ENCODE measurements around the gene ZNF792.
"Not testable (repeated sequence)": the region's sequence is repeated elsewhere in the genome, so short reads cannot be mapped to it uniquely, and the experiment has no call there.

ZNF792 gene

DNA sequence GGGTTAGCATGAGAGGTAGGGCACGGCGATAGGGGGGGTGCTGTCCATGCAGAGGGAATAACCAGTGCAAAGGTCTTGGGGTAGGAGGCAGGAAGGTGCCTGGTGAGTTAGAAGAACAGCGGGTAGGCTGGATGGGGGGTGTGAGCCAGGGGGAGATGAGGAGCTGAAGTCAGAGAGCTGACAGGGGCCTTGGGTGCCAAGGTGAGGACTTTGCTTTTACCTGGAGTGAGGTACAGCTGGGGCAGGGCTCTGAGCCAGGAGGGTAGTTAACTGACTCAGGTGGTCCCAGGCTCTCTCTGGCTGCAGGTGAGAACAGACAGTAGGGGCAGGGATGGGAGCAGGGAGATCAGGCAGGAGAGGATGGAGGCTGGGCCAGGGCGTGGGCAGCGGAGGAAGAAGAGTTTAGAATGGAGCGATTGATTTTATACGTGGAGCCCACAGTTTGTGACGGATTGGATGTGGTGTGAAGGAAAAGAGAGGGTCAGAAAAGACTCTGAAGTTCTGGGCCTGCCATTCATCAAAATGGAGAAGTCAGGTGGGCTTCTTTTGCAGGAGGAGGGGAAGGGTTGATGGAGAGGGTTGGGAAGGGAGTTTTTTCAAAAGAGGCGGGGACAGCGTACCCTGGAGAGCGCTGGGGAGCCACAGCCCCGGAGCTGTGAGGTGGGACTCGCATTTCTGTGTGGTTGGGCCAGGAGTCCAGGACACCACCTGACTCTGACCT is 34.9 kb upstream of the ZNF792 start:
- no peak for DNase-seq

DNA sequence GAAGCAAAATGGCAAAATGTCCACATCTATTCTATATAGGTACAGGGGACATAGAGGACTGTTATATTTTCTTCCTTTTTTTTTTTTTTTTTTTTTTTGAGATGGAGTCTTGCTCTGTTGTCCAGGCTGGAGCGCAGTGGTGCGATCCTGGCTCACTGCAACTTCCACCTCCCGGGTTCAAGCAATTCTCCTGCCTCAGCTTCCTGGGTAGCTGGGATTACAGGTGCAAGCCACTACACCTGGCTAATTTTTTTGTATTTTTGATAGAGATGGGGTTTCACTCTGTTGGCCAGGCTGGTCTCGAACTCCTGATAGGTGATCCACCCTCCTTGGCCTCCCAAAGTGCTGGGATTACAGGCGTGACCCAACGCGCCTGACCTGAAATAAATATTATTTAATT is 34.2 kb upstream of the ZNF792 start:
- not testable (repeated sequence) for DNase-seq

DNA sequence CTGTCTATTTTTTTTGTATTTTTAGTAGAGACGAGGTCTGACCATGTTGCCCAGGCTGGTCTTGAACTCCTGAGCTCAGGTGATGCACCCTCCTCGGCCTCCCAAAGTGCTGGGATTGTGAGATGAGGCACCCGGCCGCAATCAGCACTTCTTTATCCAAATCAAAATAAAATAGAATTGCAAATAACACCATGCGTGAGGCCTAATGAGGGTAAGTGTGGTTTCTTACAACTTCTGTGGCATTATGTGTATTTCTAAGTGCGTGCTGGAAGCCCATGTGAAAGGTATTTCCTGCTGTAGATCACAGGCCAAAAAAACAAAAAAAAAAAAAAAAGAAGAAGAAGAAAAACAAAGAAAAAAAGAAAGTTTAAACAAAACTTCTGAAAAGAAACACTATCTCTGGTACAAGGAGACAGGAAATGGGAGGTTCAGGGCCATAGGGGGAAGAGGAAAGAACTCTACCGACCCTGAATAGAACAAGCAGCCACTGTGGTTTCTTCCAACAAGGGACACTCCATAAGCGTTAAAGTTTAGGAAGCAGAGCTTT is 33.1 kb upstream of the ZNF792 start:
- DNase-seq, result no peak

GRCh38 chr19:34995551-34995950 is 31.5 kb upstream of the ZNF792 start:
- DNase-seq, result no peak

- DNase-seq, result no peak
These were observed 30.9 kb upstream of the ZNF792 start for GRCh38 chr19:34994643-34995541.

GRCh38 chr19:34994286-34994642 is 30.2 kb upstream of the ZNF792 start:
- DNase-seq, result no peak

- DNase-seq, result not testable (repeated sequence)
These were observed 28.6 kb upstream of the ZNF792 start for GRCh38 chr19:34992582-34992981.

- no peak for DNase-seq
These were observed 27.7 kb upstream of the ZNF792 start for GRCh38 chr19:34991542-34992333.

DNA sequence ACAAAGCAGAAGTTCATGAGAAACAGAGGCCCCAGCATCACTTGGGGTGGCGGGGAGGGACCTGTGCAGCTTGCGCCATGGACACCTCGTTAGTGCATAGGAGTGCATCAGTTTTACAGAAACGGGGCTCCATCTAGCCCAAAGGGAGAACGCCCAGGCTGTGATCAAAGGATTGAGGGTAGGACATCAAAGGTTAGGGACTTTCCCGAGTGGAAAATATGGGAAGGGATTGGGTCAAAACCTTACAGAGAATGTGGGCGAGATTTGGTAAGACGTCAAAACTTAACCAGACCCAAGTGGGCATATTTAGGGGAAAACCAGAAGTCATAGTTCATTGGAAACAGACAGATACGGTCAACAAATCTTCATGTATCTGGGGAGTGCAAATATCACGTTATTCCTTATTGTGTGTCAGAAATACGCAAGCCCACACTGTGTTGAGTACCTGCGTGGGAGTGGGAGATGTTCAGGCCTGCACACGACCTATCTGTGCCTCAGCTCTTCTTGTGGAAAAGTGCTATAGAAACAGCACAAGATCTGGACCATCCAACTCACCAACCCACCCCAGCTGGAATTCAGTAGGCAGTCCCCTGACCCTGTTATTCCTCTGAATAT is 26.7 kb upstream of the ZNF792 start:
- DNase-seq, result no peak

- DNase-seq, result no peak
These were observed 25.3 kb upstream of the ZNF792 start for GRCh38 chr19:34989298-34989697.

DNA sequence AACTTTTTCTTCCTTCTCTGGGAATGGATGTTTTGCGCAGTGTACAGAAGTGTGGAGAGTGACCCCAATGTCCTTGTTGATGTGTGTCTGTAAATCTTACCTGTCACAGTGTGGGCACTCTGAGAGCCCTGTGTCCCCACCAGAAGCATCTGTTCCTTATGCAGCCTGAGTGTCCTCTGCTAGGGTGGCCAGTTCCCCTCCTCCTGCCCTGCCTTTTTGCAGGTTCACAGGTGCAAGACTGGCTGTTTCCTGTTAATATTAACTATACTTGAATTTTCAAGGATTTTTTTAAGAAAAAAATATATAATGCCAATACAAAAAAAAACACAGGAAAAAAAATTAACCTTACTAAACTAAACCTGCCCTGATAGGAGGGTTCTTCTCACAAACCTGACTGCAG is 24.1 kb upstream of the ZNF792 start:
- no peak for DNase-seq

GRCh38 chr19:34985249-34986022 is 21.4 kb upstream of the ZNF792 start:
- DNase-seq, result no peak

GRCh38 chr19:34984287-34984686 is 20.3 kb upstream of the ZNF792 start:
- no peak for DNase-seq

GRCh38 chr19:34983786-34984185 is 19.8 kb upstream of the ZNF792 start:
- no peak for DNase-seq

- DNase-seq, result no peak
These were observed 18.2 kb upstream of the ZNF792 start for GRCh38 chr19:34982275-34982674.

GRCh38 chr19:34979819-34980640 is 16.0 kb upstream of the ZNF792 start:
- DNase-seq, result no peak

GRCh38 chr19:34976611-34977010 is 12.6 kb upstream of the ZNF792 start:
- no peak for DNase-seq

DNA sequence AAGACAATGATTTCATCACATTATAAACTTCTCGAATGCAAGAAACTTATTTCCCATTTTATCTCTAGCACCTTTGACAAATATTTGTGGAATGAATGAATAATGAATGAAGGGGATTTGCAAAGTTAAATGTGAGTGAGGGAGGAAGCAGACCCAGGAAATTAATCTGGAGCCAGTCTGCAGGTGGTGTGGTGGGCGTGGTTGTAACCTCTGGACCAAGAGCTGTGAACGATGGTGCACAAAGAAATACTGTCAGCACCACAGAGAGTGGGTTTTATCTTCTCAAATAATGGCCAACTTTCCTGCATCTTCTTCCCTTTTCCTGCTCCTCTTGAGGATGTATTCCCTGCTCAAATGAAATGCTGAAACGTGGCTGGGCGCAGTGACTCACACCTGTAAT is 11.0 kb upstream of the ZNF792 start:
- DNase-seq, result no peak

GRCh38 chr19:34974646-34975045 is 10.6 kb upstream of the ZNF792 start:
- no peak for DNase-seq

GRCh38 chr19:34972163-34972705 is 8.2 kb upstream of the ZNF792 start:
- DNase-seq, result no peak
